PFSK-1 (cell line): ENCODE results near the gene PLEKHJ1.

Experiments used
- POLR2AphosphoS5 ChIP-seq: IDR thresholded peaks from 2 replicates; pipeline ENCODE4 v1.6.1; 2012; ENCODE audit warnings: low read depth, mild to moderate bottlenecking, control low read depth, low read length, moderate library complexity
- REST ChIP-seq, 2 experiments: IDR thresholded peaks; 2 replicates each; pipeline versions ENCODE4 v1.6.1 to v1.8.0; 2011 to 2012; ENCODE audit warnings: low read depth in 2 of 2, low read length in 2 of 2, control low read depth in 1 of 2, inconsistent platforms in 1 of 2, mild to moderate bottlenecking in 1 of 2, moderate library complexity in 1 of 2; ENCODE audit not compliant: insufficient read depth in 1 of 2
- SIN3A ChIP-seq: IDR thresholded peaks from 2 replicates; pipeline ENCODE4 v1.6.1; 2012; ENCODE audit warnings: mild to moderate bottlenecking, low read length, moderate library complexity, borderline replicate concordance; ENCODE audit not compliant: insufficient read depth
- TAF1 ChIP-seq: IDR thresholded peaks from 2 replicates; pipeline ENCODE4 v1.6.1; 2012; ENCODE audit warnings: low read length, control low read depth, borderline replicate concordance; ENCODE audit not compliant: insufficient read depth

DNA sequence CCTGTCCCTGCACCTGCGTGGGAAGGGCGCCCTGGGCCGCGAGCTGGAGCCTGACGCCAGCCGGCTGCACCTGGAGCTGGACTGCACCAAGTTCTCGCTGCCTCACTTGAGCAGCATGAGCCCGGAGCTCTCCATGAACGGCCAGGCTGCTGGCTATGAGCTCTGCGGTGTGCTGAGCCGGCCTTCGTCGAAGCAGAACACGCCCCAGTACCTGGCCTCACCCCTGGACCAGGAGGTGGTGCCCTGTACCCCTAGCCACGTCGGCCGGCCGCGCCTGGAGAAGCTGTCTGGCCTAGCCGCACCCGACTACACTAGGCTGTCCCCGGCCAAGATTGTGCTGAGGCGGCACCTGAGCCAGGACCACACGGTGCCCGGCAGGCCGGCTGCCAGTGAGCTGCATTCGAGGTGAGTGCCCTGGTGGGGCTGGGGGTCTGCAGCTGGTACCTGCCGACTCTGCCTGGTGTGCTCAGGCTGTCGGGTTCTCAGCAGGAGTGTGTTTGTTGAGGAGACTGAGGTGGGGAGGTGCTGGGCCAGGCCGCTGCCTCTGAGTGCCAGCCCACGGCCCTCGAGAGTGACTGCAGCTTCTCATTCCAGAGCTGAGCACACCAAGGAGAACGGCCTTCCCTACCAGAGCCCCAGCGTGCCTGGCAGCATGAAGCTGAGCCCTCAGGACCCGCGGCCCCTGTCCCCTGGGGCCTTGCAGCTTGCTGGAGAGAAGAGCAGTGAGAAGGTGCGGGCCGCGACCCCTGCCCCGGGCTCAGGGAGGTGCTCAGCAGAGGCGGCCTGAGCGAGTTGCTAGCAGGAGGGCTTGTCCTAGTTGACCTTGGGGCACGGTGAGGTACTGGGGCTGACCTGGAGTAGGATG lies 19.5 kb downstream of the PLEKHJ1 start:
- no peak for TF ChIP-seq SIN3A
- TF ChIP-seq POLR2AphosphoS5, result no peak
- no peak for TF ChIP-seq TAF1
- TF ChIP-seq REST (IDR thresholded peaks at IDR 0.05; ENCODE audit: insufficient read depth in 1 of 2, low read depth in 2 of 2, low read length in 2 of 2), result no peak
